Measurements from ENCODE around the gene HAUS1.
A peak's percentile ranks its signal among the peaks of the same experiment; 100 is the strongest.

Gene HAUS1

GRCh38 chr18:46072376-46072867 is 31.8 kb upstream of the HAUS1 start:
- H2AFZ ChIP-seq (ENCODE audit: low read length), result no peak overlapping the region
- H3K27me3 ChIP-seq (ENCODE audit: insufficient read depth, low read length, poor library complexity, severe bottlenecking), result no peaks in the 10 kb centered on the region
- no peaks in the 10 kb centered on the region for H3K9me2 ChIP-seq (replicated peaks; ENCODE audit: low read depth, low read length)
- peaks cover 7% of the 10 kb centered on the region for H3K4me1 ChIP-seq (ENCODE audit: insufficient read depth, low read length, poor library complexity, severe bottlenecking)
- no peaks in the 10 kb centered on the region for H3F3A ChIP-seq (ENCODE audit: low read depth)
- H3K9ac ChIP-seq (ENCODE audit: low read depth, low read length, poor library complexity, severe bottlenecking), result no peak overlapping the region
- H3K4me2 ChIP-seq (ENCODE audit: low read depth, low read length, poor library complexity, severe bottlenecking), result peak overlapping the region; percentile 68
- H3K36me3 ChIP-seq (ENCODE audit: insufficient read depth, low read length), result no peaks in the 10 kb centered on the region
- no peaks in the 10 kb centered on the region for H3K79me2 ChIP-seq (ENCODE audit: insufficient read depth, low read length)
- no peaks in the 10 kb centered on the region for H3K9me3 ChIP-seq (ENCODE audit: insufficient read depth, low read depth, low read length)
- TF ChIP-seq CTCF (conservative IDR thresholded peaks at IDR 0.05; ENCODE audit: low read length) (no peak), EZH2phosphoT487 (IDR thresholded peaks at IDR 0.05; ENCODE audit: borderline replicate concordance) (no peak)
- peak overlapping the region; percentile 69 for H3K4me3 ChIP-seq (ENCODE audit: low read length, poor library complexity, severe bottlenecking)
- H4K20me1 ChIP-seq (ENCODE audit: insufficient read depth, low read length, poor library complexity, severe bottlenecking), result no peaks in the 10 kb centered on the region

- Histone ChIP-seq H3K36me3 (ENCODE audit: insufficient read depth, low read length) (no peaks in the 10 kb centered on the region), H3K4me1 (ENCODE audit: insufficient read depth, low read length, poor library complexity, severe bottlenecking) (peaks cover 7% of the 10 kb centered on the region), H3K9ac (ENCODE audit: low read depth, low read length, poor library complexity, severe bottlenecking) (no peak overlapping the region), H2AFZ (ENCODE audit: low read length) (no peak overlapping the region), H3K9me3 (ENCODE audit: insufficient read depth, low read depth, low read length) (no peaks in the 10 kb centered on the region), H3K4me2 (ENCODE audit: low read depth, low read length, poor library complexity, severe bottlenecking) (no peak overlapping the region), H3K27me3 (ENCODE audit: insufficient read depth, low read length, poor library complexity, severe bottlenecking) (no peaks in the 10 kb centered on the region), H3K4me3 (ENCODE audit: low read length, poor library complexity, severe bottlenecking) (no peak overlapping the region), H3K79me2 (ENCODE audit: insufficient read depth, low read length) (no peaks in the 10 kb centered on the region), H3K9me2 (replicated peaks; ENCODE audit: low read depth, low read length) (no peaks in the 10 kb centered on the region), H4K20me1 (ENCODE audit: insufficient read depth, low read length, poor library complexity, severe bottlenecking) (no peaks in the 10 kb centered on the region), H3F3A (ENCODE audit: low read depth) (no peaks in the 10 kb centered on the region)
- TF ChIP-seq EZH2phosphoT487 (IDR thresholded peaks at IDR 0.05; ENCODE audit: borderline replicate concordance) (no peak), CTCF (conservative IDR thresholded peaks at IDR 0.05; ENCODE audit: low read length) (no peak)
Observed at GRCh38 chr18:46072959-46073358, 31.2 kb upstream of the HAUS1 start.

GRCh38 chr18:46073474-46074331 is 30.5 kb upstream of the HAUS1 start:
- TF ChIP-seq EZH2phosphoT487 (IDR thresholded peaks at IDR 0.05; ENCODE audit: borderline replicate concordance), result no peak
- TF ChIP-seq CTCF (conservative IDR thresholded peaks at IDR 0.05; ENCODE audit: low read length), result peak; percentile 73
- no peaks in the 10 kb centered on the region for H4K20me1 ChIP-seq (ENCODE audit: insufficient read depth, low read length, poor library complexity, severe bottlenecking)
- H3K4me3 ChIP-seq (ENCODE audit: low read length, poor library complexity, severe bottlenecking), result peak overlapping the region; percentile 11
- H3K79me2 ChIP-seq (ENCODE audit: insufficient read depth, low read length), result no peaks in the 10 kb centered on the region
- no peaks in the 10 kb centered on the region for H3K9me3 ChIP-seq (ENCODE audit: insufficient read depth, low read depth, low read length)
- H3K9ac ChIP-seq (ENCODE audit: low read depth, low read length, poor library complexity, severe bottlenecking), result no peak overlapping the region
- no peaks in the 10 kb centered on the region for H3F3A ChIP-seq (ENCODE audit: low read depth)
- no peaks in the 10 kb centered on the region for H3K27me3 ChIP-seq (ENCODE audit: insufficient read depth, low read length, poor library complexity, severe bottlenecking)
- peak overlapping the region; percentile 36 for H3K4me2 ChIP-seq (ENCODE audit: low read depth, low read length, poor library complexity, severe bottlenecking)
- no peak overlapping the region for H2AFZ ChIP-seq (ENCODE audit: low read length)
- H3K36me3 ChIP-seq (ENCODE audit: insufficient read depth, low read length), result no peaks in the 10 kb centered on the region; the same call in 1 of the 2 replicates
- peaks cover 7% of the 10 kb centered on the region for H3K4me1 ChIP-seq (ENCODE audit: insufficient read depth, low read length, poor library complexity, severe bottlenecking)
- no peaks in the 10 kb centered on the region for H3K9me2 ChIP-seq (replicated peaks; ENCODE audit: low read depth, low read length)

Data from Loucy (cell line).